Motor neuron (in vitro differentiated cells): ENCODE results near the gene ZNF496. TPM values are rescaled to one million over a fixed set of nuclear protein-coding genes. Genes with fewer than 3 reads are reported as not detected.
"Not testable (repeated sequence)": the region's sequence is repeated elsewhere in the genome, so short reads cannot be mapped to it uniquely, and the experiment has no call there.

Experiments
- ATAC-seq, 8 experiments: fragments of 200-7000 bp; cut with Tn5 transposase; replicated peaks in 6 of 8; 2 replicates each; pipeline ENCODE4 v1.8.0; 2021; ENCODE audit warnings: mild to moderate bottlenecking in 8 of 8, moderate library complexity in 8 of 8
- H3K27ac ChIP-seq, 2 donors: fragments of 250-450 bp; sonication (Bioruptor Pico); 2 replicates each; pipeline ENCODE4 v1.9.0; 2021; ENCODE audit warnings: antibody characterized with exemption in 2 of 2, mild to moderate bottlenecking in 2 of 2, moderate library complexity in 1 of 2
- H3K4me1 ChIP-seq, 2 donors: fragments of 250-450 bp; sonication (Bioruptor Pico); replicated peaks in 1 of 2; 2 replicates each; pipeline ENCODE4 v1.6.1; 2021; ENCODE audit warnings: antibody characterized with exemption in 2 of 2, mild to moderate bottlenecking in 2 of 2, moderate library complexity in 1 of 2
- H3K4me3 ChIP-seq, 5 donors: fragments of 250-450 bp; sonication (Bioruptor Pico); 2 replicates each; pipeline ENCODE4 v1.9.0; 2021; ENCODE audit warnings: antibody characterized with exemption in 5 of 5, mild to moderate bottlenecking in 5 of 5, moderate library complexity in 4 of 5
- WGBS, 10 experiments: fragments of 450-650 bp; shearing (Covaris generic); methylation state at CpG; one replicate each; pipeline ENCODE4 v1.0.0; 2022; 5-methylcytosine and 5-hydroxymethylcytosine counted together
- in situ Hi-C, 9 experiments: fragments of 400-800 bp; cut with MboI; loops; one replicate each; pipeline ENCODE4 v1.15.0; 2021; ENCODE audit warnings: low sequenced_read_pairs in 9 of 9, low pct_unique_long_range_greater_than_20kb in 2 of 9; ENCODE audit not compliant: unreplicated experiment in 9 of 9
- total RNA-seq, 8 experiments: library from RNA; unstranded; fragments of 300-600 nt; gene quantifications; 2 replicates each; pipeline versions ENCODE4 v1.2.3 to v1.2.4, GENCODE V29; 2022

Gene ZNF496
- total RNA-seq, 8 experiments from 2014 or later: 7.1 to 44.4 (median 31.4) TPM

GRCh38 chr1:247274605-247275256 lies 56.9 kb downstream of the ZNF496 start:
- 7 to 100% (median 80%) methylated on average over 1 to 3 of the region's 3 CpGs for WGBS, 10 experiments
- no peak for ATAC-seq
- no peak overlapping the region for H3K4me3 ChIP-seq
- H3K4me1 ChIP-seq: no peaks in the 10 kb centered on the region
- H3K27ac ChIP-seq: no peak overlapping the region
- in situ Hi-C loops: no loop called here

DNA sequence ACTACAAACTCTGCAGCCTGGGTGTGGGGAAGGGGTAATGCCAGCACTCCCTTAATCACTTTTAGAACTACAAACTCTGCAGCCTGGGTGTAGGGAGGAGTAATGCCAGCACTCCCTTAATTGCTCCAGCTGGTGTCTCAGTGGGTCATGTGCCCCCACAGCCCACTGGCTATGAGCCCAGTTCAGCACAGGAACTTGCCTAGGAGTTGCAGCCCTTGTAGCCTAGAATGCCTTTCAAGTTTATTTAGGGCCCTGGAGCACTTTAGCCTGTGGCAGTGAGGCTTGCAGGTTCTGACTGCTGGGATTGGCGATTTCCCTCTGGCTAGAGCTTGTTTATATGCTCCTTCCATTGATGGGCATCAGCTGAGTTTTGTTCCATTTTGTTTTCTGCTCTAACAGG lies 58.7 kb downstream of the ZNF496 start:
- Histone ChIP-seq H3K27ac (no peak overlapping the region), H3K4me1 (no peaks in the 10 kb centered on the region), H3K4me3 (no peak overlapping the region)
- in situ Hi-C loops: no loop called here
- WGBS, 10 experiments: 0 to 100% (median 29%) methylated on average over 1 of the region's 1 CpG; no CpG with 5 or more reads in 6 of the 10 experiments
- peak in 3 of 8 experiments; percentile 12 to 61 (median 50) for ATAC-seq

GRCh38 chr1:247270003-247270402 lies 61.7 kb downstream of the ZNF496 start:
- 14 to 80% methylated on average over 1 of the region's 1 CpG; no CpG with 5 or more reads in 8 of the 10 experiments for WGBS, 10 experiments
- no peak overlapping the region for H3K4me3 ChIP-seq
- in situ Hi-C loops: no loop called here
- no peaks in the 10 kb centered on the region for H3K4me1 ChIP-seq
- ATAC-seq: no peak
- H3K27ac ChIP-seq: no peak overlapping the region

DNA sequence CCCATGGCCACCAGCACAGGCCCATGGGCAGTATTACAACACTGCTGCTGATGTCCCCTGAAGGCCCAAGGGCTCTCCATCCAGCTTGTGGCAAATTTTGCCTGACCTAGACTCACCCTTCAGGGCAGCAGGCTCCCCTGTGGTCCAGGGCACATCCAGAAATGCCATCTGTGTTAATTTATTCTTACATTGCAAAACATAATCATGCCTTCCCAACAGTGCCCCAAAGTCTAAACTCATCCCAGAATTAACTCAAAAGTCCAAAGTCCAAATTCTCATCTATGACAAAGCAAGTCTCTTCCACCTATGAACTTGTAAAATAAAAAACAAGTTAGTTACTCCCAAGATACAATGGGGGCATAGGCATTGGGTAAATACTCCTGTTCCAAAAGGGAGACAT lies 62.5 kb downstream of the ZNF496 start:
- H3K27ac ChIP-seq: no peak overlapping the region

DNA sequence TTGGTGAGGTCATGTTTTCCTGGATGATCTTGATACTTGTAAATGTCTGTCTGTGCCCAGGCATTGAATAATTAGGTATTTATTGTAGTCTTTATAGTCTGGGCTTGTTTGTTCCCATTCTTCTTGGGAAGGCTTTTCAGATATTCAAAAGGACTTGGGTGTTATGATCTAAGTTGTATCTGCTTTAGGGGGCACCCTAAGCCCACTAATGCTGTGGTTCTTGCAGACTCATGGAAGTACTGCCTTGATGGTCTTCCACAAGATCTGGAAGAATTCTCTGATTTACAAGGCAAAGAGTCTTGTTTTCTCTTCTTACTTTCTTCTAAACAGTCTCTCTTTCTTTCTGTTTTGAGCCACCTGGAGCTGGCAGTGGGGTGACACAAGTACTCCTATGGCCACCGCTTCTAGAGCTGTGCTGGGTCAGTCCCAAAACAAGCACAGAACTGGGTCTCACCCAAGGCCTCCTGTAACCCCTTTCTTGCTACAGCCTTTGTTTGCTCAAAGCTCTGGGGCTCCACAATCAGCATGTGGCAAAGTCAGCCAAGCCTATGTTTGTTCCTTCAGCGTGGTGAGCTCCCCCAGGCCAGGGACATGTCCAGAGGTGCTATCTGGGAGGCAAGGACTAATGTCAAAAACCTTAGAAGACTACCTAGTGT lies 63.1 kb downstream of the ZNF496 start:
- 20 to 100% (median 90%) methylated on average over 1 to 2 of the region's 2 CpGs; no CpG with 5 or more reads in 4 of the 10 experiments for WGBS, 10 experiments
- Histone ChIP-seq H3K27ac (no peak overlapping the region), H3K4me1 (no peaks in the 10 kb centered on the region), H3K4me3 (no peak overlapping the region)
- no peak for ATAC-seq
- in situ Hi-C loops: no loop called here

More for the DNA sequence above, 62.5 kb downstream of the ZNF496 start:
- in situ Hi-C loops: no loop called here
- ATAC-seq: no peak
- Histone ChIP-seq H3K4me3 (no peak overlapping the region), H3K4me1 (no peaks in the 10 kb centered on the region)

GRCh38 chr1:247266053-247266452 lies 65.6 kb downstream of the ZNF496 start:
- Histone ChIP-seq H3K4me3 (no peak overlapping the region), H3K4me1 (no peaks in the 10 kb centered on the region), H3K27ac (no peak overlapping the region)
- 37 to 93% (median 86%) methylated on average over 1 to 4 of the region's 5 CpGs; no CpG with 5 or more reads in 4 of the 10 experiments for WGBS, 10 experiments
- ATAC-seq: no peak
- in situ Hi-C loops: no loop called here

DNA sequence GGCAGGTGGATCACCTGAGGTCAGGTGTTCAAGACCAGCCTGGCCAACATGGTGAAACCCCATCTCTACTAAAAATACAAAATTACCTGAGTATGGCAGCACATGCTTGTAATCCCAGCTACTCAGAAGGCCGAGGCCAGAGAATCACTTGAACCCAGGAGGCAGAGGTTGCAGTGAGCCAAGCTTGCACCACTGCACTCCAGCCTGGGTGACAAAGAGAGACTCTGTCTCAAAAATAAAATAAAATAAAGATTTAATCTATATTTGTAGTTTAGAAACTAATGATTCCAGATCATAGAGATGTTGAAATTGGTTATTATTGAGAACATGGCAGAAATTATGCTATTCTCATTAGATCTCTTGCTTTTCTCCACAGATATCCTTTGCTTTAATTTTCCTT lies 75.9 kb downstream of the ZNF496 start, which contains the start of gene VN1R5:
VN1R5 (plus strand) TSS at position 301 of the 400 bp plus-strand sequence.
- H3K27ac ChIP-seq, H3K4me1 ChIP-seq, H3K4me3 ChIP-seq, ATAC-seq, in situ Hi-C loops: not testable (repeated sequence)
- WGBS, 10 experiments: 0 to 100% (median 75%) methylated on average over 1 of the region's 1 CpG; no CpG with 5 or more reads in 5 of the 10 experiments

DNA sequence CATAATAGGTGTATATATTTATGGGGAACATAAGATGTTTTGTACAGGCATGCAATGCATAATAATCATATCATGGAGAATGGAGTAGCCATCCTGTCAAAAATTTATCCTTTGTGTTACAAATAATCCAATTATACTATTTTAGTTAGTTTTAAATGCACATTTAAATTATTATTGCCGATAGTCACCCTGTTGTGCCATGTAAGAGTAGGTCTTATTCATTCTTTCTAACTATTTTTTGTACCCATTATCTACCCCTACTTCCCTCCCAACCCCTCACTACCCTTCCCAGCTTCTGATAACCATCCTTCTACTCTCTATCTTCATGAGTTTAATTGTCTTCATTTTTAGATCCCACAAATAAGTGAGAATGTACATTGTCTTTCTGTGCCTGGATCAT lies 84.1 kb downstream of the ZNF496 start:
- Histone ChIP-seq H3K27ac (no peak overlapping the region), H3K4me1 (no peaks in the 10 kb centered on the region), H3K4me3 (no peak overlapping the region)
- in situ Hi-C loops: no loop called here
- 20 to 100% (median 90%) methylated on average over 1 of the region's 1 CpG; no CpG with 5 or more reads in 3 of the 10 experiments for WGBS, 10 experiments
- no peak for ATAC-seq

Other genes starting within 250 kb of the ZNF496 start
- gene ZNF669, start 227.5 kb downstream of the ZNF496 start, total RNA-seq: 10 to 100 TPM in 6 of 8 experiments, 1 to 10 TPM in 2; 4.6 to 37.0 (median 19.7) TPM
- 100 to 1,000 TPM in 4 of 8 experiments, 10 to 100 TPM in 4; 21.5 to 160 (median 73.3) TPM for gene ZNF124, start 159.8 kb downstream of the ZNF496 start, total RNA-seq
- under 1 TPM in 6 of 8 experiments, not detected in 2; 0.16 to 0.52 (median 0.27) TPM for gene VN1R5, start 75.8 kb downstream of the ZNF496 start, total RNA-seq
- gene NLRP3, start 84.3 kb upstream of the ZNF496 start, total RNA-seq: under 1 TPM in 6 of 8 experiments, not detected in 2; 0.20 to 0.81 (median 0.41) TPM
- gene OR2B11, start 126.2 kb upstream of the ZNF496 start, total RNA-seq: under 1 TPM in 5 of 8 experiments, not detected in 3; 0.14 to 0.76 (median 0.31) TPM
- gene OR2C3, start 204.6 kb upstream of the ZNF496 start, total RNA-seq: under 1 TPM in 5 of 8 experiments, not detected in 3; 0.04 to 0.38 (median 0.09) TPM
- gene GCSAML, start 217.3 kb upstream of the ZNF496 start, total RNA-seq: under 1 TPM in 4 of 8 experiments, not detected in 4; 0.14 to 0.25 (median 0.21) TPM